Transverse colon (tissue), 4 donors: ENCODE measurements around the gene SYT12. TPM values are rescaled to one million over a fixed set of nuclear protein-coding genes. Genes with fewer than 3 reads are reported as not detected.

Experiments
- DNase-seq: peaks from one replicate; pipeline ENCODE4 v3.0.0-alpha.2; 2019
- H3K27ac ChIP-seq, 4 donors: fragments of 200-600 bp; sonication (generic); 2 replicates each; pipeline ENCODE4 v1.5.1; 2016 to 2018; ENCODE audit warnings: inconsistent platforms in 4 of 4
- H3K27me3 ChIP-seq: fragments of 200-600 bp; sonication (generic); 2 replicates; pipeline ENCODE4 v1.5.1; 2017; ENCODE audit warnings: inconsistent platforms
- H3K36me3 ChIP-seq, 4 donors: fragments of 200-600 bp; sonication (generic); 2 replicates each; pipeline ENCODE4 v1.5.1; 2017 to 2019; ENCODE audit warnings: inconsistent platforms in 4 of 4
- H3K4me1 ChIP-seq, 4 donors: fragments of 200-600 bp; sonication (generic); 2 replicates each; pipeline ENCODE4 v1.5.1; 2017 to 2020; ENCODE audit warnings: inconsistent platforms in 4 of 4
- H3K4me3 ChIP-seq, 4 donors: fragments of 200-600 bp; sonication (generic); 1 replicate in 1 of 4; 2 replicates in 3 of 4; pipeline versions ENCODE4 v1.5.1 to v1.6.1; 2017 to 2019; ENCODE audit warnings: inconsistent platforms in 4 of 4
- H3K9me3 ChIP-seq, 2 donors: fragments of 200-600 bp; sonication (generic); 2 replicates each; pipeline ENCODE4 v1.5.1; 2017 to 2019; ENCODE audit warnings: inconsistent platforms in 2 of 2
- CTCF ChIP-seq, 5 experiments: fragments of 200-600 bp in 3 of 5; fragments of 450-650 bp in 2 of 5; sonication (generic) in 3 of 5; IDR thresholded peaks; 1 replicate in 2 of 5; 2 replicates in 3 of 5; pipeline ENCODE4 v1.5.1; 2016 to 2017; ENCODE audit warnings: antibody characterized with exemption in 5 of 5, inconsistent platforms in 3 of 5, mild to moderate bottlenecking in 2 of 5, moderate library complexity in 1 of 5
- EP300 ChIP-seq: sonication (generic); formaldehyde crosslinking; IDR thresholded peaks from one replicate; pipeline ENCODE4 v1.6.1; 2017; ENCODE audit warnings: antibody characterized with exemption, low read depth
- POLR2A ChIP-seq: fragments of 450-650 bp; IDR thresholded peaks from one replicate; pipeline ENCODE4 v1.6.1; 2016; ENCODE audit warnings: antibody characterized with exemption, mild to moderate bottlenecking, moderate library complexity
- POLR2AphosphoS5 ChIP-seq, 3 donors: sonication (generic); formaldehyde crosslinking; IDR thresholded peaks; one replicate each; pipeline ENCODE4 v1.6.1; 2016; ENCODE audit warnings: antibody characterized with exemption in 3 of 3
- WGBS, 2 donors: methylation state at CpG; one replicate each; pipeline ENCODE4 v1.1.5; 2018; ENCODE audit warnings: low coverage in 1 of 2; 5-methylcytosine and 5-hydroxymethylcytosine counted together
- in situ Hi-C, 4 donors: fragments of 200-750 bp; cut with MboI; loops; one replicate each; pipeline versions ENCODE4 v1.15.0 to v1.15.1; 2017; ENCODE audit warnings: low sequenced_read_pairs in 3 of 4, low pct_ligation_motif_present in 1 of 4, low pct_unique_long_range_greater_than_20kb in 1 of 4
- intact Hi-C: fragments of 100-400 bp; cut with DNase I; formaldehyde crosslinking; loops from one replicate; pipeline ENCODE4 v1.15.1; 2023; ENCODE audit warnings: low total_unique reads
- total RNA-seq, 4 donors: library from RNA; depleted of rRNA; stranded (reverse); fragments of >200 nt; gene quantifications; one replicate each; pipeline ENCODE4 v1.1.0, GENCODE V29; 2016

SYT12 gene
- total RNA-seq, 4 donors from 2014 or later, result not detected

- in situ Hi-C loops, result no loop called here
- no peak overlapping the region for H3K27ac ChIP-seq
- peaks cover 11% of the 10 kb centered on the region for H3K27me3 ChIP-seq
- DNase-seq, result no peak
- no peaks in the 10 kb centered on the region for H3K9me3 ChIP-seq
- no peak for TF ChIP-seq POLR2A
- TF ChIP-seq EP300, result no peak
- TF ChIP-seq POLR2AphosphoS5 (IDR thresholded peaks at IDR 0.05), result no peak
- TF ChIP-seq CTCF (IDR thresholded peaks at IDR 0.05), result no peak
- intact Hi-C loops, result no loop called here
- no peaks in the 10 kb centered on the region for H3K36me3 ChIP-seq
- no peak overlapping the region for H3K4me3 ChIP-seq
- 73 to 90% methylated on average over 2 to 23 of the region's 23 CpGs for WGBS, 2 donors
- H3K4me1 ChIP-seq, result peaks cover 0 to 5% (median 0%) of the 10 kb centered on the region in 4 donors
Observed at GRCh38 chr11:67031791-67032561, 9.0 kb downstream of the SYT12 start.

GRCh38 chr11:67032830-67033551 is 10.1 kb downstream of the SYT12 start:
- Histone ChIP-seq H3K9me3 (no peaks in the 10 kb centered on the region), H3K27me3 (peaks cover 11% of the 10 kb centered on the region), H3K4me1 (peaks cover 0 to 5% (median 0%) of the 10 kb centered on the region in 4 donors), H3K36me3 (no peaks in the 10 kb centered on the region), H3K27ac (no peak overlapping the region), H3K4me3 (no peak overlapping the region)
- intact Hi-C loops (no loop called here), in situ Hi-C loops (no loop called here)
- TF ChIP-seq POLR2A, result no peak
- no peak for TF ChIP-seq EP300
- no peak for TF ChIP-seq POLR2AphosphoS5 (IDR thresholded peaks at IDR 0.05)
- TF ChIP-seq CTCF (IDR thresholded peaks at IDR 0.05), result no peak
- WGBS, 2 donors, result 67% methylated on average over 3 to 12 of the region's 12 CpGs
- no peak for DNase-seq

- peaks cover 0 to 5% (median 0%) of the 10 kb centered on the region in 4 donors for H3K4me1 ChIP-seq
- in situ Hi-C loops, result no loop called here
- H3K36me3 ChIP-seq, result no peaks in the 10 kb centered on the region
- 43 to 78% methylated on average over 5 to 8 of the region's 8 CpGs for WGBS, 2 donors
- no peak overlapping the region for H3K27ac ChIP-seq
- H3K27me3 ChIP-seq, result peaks cover 11% of the 10 kb centered on the region
- TF ChIP-seq CTCF (IDR thresholded peaks at IDR 0.05), result no peak
- TF ChIP-seq EP300, result no peak
- TF ChIP-seq POLR2A, result no peak
- no peak for TF ChIP-seq POLR2AphosphoS5 (IDR thresholded peaks at IDR 0.05)
- DNase-seq, result no peak
- H3K4me3 ChIP-seq, result no peak overlapping the region
- intact Hi-C loops, result no loop called here
- no peaks in the 10 kb centered on the region for H3K9me3 ChIP-seq
Observed at GRCh38 chr11:67033661-67034166, 10.8 kb downstream of the SYT12 start.

GRCh38 chr11:67034350-67034749 is 11.4 kb downstream of the SYT12 start:
- Histone ChIP-seq H3K36me3 (no peaks in the 10 kb centered on the region), H3K9me3 (no peaks in the 10 kb centered on the region), H3K4me3 (no peak overlapping the region), H3K4me1 (peaks cover 0 to 5% (median 0%) of the 10 kb centered on the region in 4 donors), H3K27ac (no peak overlapping the region), H3K27me3 (peaks cover 11% of the 10 kb centered on the region)
- TF ChIP-seq EP300 (no peak), POLR2A (no peak), POLR2AphosphoS5 (IDR thresholded peaks at IDR 0.05) (no peak), CTCF (IDR thresholded peaks at IDR 0.05) (no peak)
- intact Hi-C loops, result no loop called here
- no peak for DNase-seq
- in situ Hi-C loops, result no loop called here
- 70 to 92% methylated on average over 3 to 6 of the region's 6 CpGs for WGBS, 2 donors
